GM19351 (cell line): ENCODE measurements around the gene TTBK1.

ENCODE experiments used
- ATAC-seq: cut with Tn5 transposase; IDR thresholded peaks from one replicate; pipeline ENCODE4 v1.9.1; 2021; ENCODE audit warnings: mild to moderate bottlenecking, moderate library complexity; ENCODE audit not compliant: unreplicated experiment

The TTBK1 gene

GRCh38 chr6:43285832-43286231 is 42.6 kb downstream of the TTBK1 start:
- ATAC-seq: no peak

GRCh38 chr6:43286456-43286979 is 43.2 kb downstream of the TTBK1 start:
- no peak for ATAC-seq

- ATAC-seq: no peak
These were observed 43.9 kb downstream of the TTBK1 start for GRCh38 chr6:43286980-43287716.

GRCh38 chr6:43287717-43288679 is 44.7 kb downstream of the TTBK1 start:
- ATAC-seq: no peak

DNA sequence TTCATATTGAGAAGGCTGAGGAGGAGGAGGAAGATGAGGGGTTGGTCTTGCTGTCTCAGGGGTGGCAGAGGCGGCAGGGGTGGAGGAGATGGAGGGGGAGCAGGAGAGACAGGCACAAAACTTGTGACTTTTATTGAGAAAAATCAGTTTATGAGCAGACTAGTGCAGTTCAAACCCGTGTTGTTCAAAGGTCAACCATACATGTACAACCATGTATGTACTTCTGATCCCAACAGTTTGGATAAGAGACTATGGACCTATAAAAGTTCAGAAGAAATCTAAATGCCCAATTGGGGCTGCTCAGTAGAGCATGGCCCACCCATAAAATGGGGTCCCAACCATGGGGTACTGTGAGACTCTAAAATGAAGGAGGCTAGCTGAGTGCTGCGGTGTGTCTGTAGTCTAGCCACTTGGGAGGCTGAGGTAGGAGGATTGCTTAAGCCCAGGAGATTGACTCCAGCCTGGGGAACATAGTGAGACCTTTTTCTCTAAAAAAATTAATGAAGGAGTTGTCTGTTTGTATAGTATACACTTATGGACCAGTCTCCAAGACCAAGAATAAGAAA is 47.1 kb downstream of the TTBK1 start:
- no peak for ATAC-seq

DNA sequence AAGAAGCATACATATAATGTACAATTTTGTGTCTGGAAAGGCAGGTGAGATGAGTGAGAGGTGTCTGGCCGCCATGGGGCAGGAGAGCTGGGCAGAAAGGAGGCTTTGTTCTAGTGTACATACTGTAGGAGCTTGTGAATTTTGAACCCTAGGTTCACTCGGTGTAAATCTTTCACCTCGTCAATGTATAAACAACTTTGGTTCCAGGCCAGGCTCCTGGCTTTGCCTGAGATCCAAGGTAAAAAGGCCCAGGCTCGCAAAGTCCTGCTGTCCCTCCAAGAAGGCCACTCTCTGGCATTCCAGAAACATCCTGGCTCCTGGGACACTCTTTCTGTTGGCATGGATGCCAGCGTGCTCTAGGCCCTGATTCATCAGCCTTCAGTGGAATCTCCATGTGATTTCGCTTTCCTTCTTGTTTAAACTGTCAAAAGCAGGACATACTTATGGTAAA is 47.6 kb downstream of the TTBK1 start:
- no peak for ATAC-seq

GRCh38 chr6:43291708-43292107 is 48.4 kb downstream of the TTBK1 start:
- no peak for ATAC-seq

- no peak for ATAC-seq
These were observed 49.1 kb downstream of the TTBK1 start for GRCh38 chr6:43292341-43292740.

GRCh38 chr6:43292763-43293318 is 49.6 kb downstream of the TTBK1 start:
- no peak for ATAC-seq

- no peak for ATAC-seq
These were observed 50.4 kb downstream of the TTBK1 start for GRCh38 chr6:43293698-43294097.

- no peak for ATAC-seq
These were observed 51.3 kb downstream of the TTBK1 start for GRCh38 chr6:43294536-43294935.

DNA sequence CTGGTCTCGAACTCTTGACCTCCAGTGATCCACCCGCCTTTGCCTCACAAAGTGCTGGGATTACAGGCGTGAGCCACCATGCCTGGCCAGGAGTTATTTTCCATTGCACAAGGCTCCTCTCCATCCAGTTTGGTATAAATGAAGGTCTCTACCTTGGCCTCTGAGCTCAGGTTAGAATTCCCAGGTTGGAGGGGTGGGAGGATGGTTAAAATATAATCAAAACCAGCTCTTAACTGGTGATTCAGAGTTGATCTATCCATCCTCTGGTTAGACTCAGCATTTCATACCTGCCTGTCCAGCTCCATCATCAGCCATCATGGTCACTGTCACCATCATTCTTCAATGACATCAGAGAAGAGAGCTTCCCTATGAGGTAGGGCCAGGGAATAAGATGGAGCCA is 52.2 kb downstream of the TTBK1 start:
- ATAC-seq: no peak

DNA sequence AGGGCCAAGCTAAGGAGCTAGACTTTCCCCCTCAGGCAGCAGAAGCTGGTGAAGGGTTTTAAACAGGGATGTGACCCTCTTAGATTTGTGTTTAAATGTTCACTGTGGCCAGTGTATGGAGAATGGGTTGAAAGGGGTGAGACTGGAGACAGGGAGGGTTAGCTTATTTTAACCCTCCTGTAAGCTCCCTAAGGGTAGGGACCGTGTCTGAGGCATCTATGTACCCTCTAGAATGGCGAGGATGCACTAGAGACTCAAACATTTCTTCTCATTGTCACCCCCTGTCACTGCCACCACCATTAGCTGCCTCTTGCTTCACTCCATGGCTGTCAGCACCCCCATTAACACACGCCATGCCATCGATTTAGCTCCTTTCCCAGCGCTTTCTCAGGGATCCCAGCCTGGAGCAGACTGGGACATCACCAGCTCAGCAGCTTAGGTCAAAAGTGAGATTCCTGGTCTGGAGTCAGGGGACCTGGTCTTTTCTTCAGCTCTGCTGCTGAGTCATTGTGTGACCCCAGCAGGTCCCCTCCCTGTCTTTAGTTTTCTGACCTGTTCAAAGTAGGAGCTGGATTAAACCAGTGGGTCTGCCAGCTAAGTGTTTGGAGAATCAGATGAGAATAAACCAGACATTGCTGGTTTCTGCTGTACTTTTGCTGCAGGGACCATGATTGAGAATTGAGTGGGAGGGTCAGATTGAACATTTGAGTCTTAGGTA is 53.7 kb downstream of the TTBK1 start:
- ATAC-seq: no peak

DNA sequence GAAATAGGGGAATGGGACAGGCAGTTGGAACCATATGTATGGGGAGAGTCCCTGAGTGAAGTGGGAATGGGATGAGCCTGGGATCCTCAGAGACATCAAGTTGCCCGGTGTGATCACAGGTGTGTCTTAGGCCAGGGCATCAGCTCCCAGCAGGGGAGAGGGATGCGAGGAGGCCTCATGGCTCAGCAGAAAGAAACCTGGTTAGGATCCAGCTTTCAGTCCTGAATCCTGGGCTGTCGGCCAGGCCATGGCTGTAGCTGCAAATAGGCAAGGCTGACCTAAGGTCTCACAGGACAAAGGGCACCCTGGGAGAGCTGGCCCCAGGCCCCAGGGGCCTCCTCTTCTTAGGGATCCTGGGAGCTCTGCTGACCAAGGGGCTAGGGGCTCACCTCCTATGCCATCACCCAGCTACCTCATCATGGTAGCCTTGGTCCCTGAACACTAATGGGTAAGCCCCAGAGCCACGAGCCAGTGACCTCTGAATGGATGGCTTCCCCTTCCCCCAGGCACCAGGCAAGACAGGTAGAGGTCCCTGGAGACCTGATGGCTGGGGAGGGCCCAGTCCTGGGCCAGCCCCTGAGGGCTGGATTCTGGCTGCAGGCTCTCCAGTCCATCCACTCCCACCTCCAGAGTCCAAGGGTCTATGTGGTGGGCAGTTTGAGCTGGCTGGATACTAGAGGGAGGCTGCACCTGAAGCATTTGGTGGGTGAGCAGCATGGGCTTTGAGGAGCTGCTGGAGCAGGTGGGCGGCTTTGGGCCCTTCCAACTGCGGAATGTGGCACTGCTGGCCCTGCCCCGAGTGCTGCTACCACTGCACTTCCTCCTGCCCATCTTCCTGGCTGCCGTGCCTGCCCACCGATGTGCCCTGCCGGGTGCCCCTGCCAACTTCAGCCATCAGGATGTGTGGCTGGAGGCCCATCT is 54.6 kb downstream of the TTBK1 start, which contains the start of gene SLC22A7:
Gene SLC22A7, plus strand, starts transcription at position 617 of the 921 bp plus-strand sequence. Its CDS starts 99 bp downstream, at position 716.
- ATAC-seq: no peak

GRCh38 chr6:43298565-43299337 is 55.5 kb downstream of the TTBK1 start:
- ATAC-seq: no peak

GRCh38 chr6:43299338-43300293 is 56.3 kb downstream of the TTBK1 start:
- ATAC-seq: no peak
